Glutamatergic neuron (in vitro differentiated cells): ENCODE data around the gene B3GNT4. TPM values are rescaled to one million over a fixed set of nuclear protein-coding genes. Genes with fewer than 3 reads are reported as not detected.

Experiments
- DNase-seq: peaks from one replicate; pipeline ENCODE4 v3.0.0; 2022
- H3K27ac Mint-ChIP-seq: one replicate; pipeline ENCODE4 v1.8.0; 2020; ENCODE audit warnings: mild to moderate bottlenecking, mixed read lengths, inconsistent platforms; ENCODE audit not compliant: unreplicated experiment
- H3K27me3 Mint-ChIP-seq: one replicate; pipeline ENCODE4 v1.8.0; 2020; ENCODE audit warnings: mild to moderate bottlenecking, moderate library complexity, mixed read lengths, inconsistent platforms; ENCODE audit not compliant: unreplicated experiment
- H3K36me3 Mint-ChIP-seq: one replicate; pipeline ENCODE4 v1.8.0; 2020; ENCODE audit warnings: mild to moderate bottlenecking, mixed read lengths, inconsistent platforms; ENCODE audit not compliant: unreplicated experiment
- H3K4me1 Mint-ChIP-seq: one replicate; pipeline ENCODE4 v1.8.0; 2020; ENCODE audit warnings: mild to moderate bottlenecking, low read depth, mixed read lengths, inconsistent platforms; ENCODE audit not compliant: unreplicated experiment
- H3K4me3 Mint-ChIP-seq: one replicate; pipeline ENCODE4 v1.8.0; 2020; ENCODE audit warnings: mild to moderate bottlenecking, mixed read lengths, inconsistent platforms; ENCODE audit not compliant: unreplicated experiment
- H3K9me3 Mint-ChIP-seq: one replicate; pipeline ENCODE4 v1.8.0; 2020; ENCODE audit warnings: mild to moderate bottlenecking, moderate library complexity, mixed read lengths, inconsistent platforms; ENCODE audit not compliant: unreplicated experiment
- long read RNA-seq: library from polyadenylated mRNA; unstranded; transcript quantifications from one replicate; pipeline ENCODE4 v2.0.0, GENCODE V29; 2020; ENCODE audit not compliant: unreplicated experiment
- total RNA-seq: library from RNA; stranded (reverse); fragmentation: NEBNext Ultra II Directional; extraction: Animal tissue kit (Norgen Biotek cat#: 25700); gene quantifications from one replicate; pipeline ENCODE4 v1.2.1, GENCODE V29; 2021; ENCODE audit not compliant: unreplicated experiment
- TF ChIP-seq, protein P1 (sequence below): fragments of 200-600 bp; sonication (generic); IDR thresholded peaks from one replicate; pipeline ENCODE4 v1.5.0; 2021; ENCODE audit not compliant: partially characterized antibody, unreplicated experiment

B3GNT4 gene
- total RNA-seq, result 1.8 TPM
- long read RNA-seq, result 0 reads

DNA sequence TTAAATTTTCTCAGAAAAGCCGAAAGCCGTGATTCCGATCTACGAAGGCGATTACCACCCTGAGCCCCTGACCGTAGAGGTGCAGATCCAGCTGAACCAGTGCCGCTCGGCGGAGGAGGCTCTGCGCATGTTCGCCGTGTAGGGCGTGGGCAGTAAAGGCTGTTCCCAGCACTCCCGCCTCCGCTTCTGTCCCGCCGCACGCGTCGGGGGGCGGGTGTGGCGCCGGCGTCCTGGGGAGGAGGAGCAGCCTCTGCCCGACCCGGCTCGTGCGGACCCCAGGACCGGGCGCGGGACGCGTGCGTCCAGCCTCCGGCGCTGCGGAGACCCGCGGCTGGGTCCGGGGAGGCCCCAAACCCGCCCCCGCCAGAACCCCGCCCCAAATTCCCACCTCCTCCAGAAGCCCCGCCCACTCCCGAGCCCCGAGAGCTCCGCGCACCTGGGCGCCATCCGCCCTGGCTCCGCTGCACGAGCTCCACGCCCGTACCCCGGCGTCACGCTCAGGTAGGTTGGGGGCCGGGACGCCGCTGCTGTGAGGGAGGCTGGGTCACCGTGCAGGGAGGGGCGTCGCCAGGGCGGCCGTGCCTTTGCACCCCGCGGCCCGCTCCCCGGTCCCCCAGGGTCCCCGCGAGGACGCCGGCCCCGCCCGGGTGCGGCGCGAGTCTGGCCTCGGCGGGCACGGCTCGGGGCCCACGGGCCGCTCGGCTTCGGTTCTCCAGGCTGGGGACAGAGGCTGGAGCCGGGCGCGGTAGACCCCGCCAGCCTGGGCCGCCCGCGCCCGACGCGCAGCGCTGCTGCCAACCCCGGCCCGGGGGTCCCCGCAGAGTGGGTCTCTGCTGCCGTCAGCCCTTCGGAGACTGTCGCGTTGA lies at the start of gene B3GNT4:
TSS of gene B3GNT4 (plus strand) at position 409 of the 866 bp plus-strand sequence. CDS start 910 bp downstream, outside the sequence.
- Mint-ChIP-seq H3K4me3 (peak within 1 kb of the TSS; percentile 84), H3K9me3 (peaks cover 7% of the 10 kb centered on the region), H3K4me1 (peaks cover 2% of the 10 kb centered on the region), H3K27me3 (peaks cover 12% of the 10 kb centered on the region), H3K27ac (no peak within 1 kb of the TSS), H3K36me3 (peaks cover 9% of the 10 kb centered on the region)
- TF ChIP-seq, protein P1, sequence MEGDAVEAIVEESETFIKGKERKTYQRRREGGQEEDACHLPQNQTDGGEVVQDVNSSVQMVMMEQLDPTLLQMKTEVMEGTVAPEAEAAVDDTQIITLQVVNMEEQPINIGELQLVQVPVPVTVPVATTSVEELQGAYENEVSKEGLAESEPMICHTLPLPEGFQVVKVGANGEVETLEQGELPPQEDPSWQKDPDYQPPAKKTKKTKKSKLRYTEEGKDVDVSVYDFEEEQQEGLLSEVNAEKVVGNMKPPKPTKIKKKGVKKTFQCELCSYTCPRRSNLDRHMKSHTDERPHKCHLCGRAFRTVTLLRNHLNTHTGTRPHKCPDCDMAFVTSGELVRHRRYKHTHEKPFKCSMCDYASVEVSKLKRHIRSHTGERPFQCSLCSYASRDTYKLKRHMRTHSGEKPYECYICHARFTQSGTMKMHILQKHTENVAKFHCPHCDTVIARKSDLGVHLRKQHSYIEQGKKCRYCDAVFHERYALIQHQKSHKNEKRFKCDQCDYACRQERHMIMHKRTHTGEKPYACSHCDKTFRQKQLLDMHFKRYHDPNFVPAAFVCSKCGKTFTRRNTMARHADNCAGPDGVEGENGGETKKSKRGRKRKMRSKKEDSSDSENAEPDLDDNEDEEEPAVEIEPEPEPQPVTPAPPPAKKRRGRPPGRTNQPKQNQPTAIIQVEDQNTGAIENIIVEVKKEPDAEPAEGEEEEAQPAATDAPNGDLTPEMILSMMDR, result no peak
- DNase-seq, result peak; percentile 66

- Mint-ChIP-seq H3K4me1 (no peaks in the 10 kb centered on the region), H3K36me3 (no peaks in the 10 kb centered on the region), H3K9me3 (peaks cover 5% of the 10 kb centered on the region), H3K27me3 (peaks cover 1% of the 10 kb centered on the region), H3K27ac (no peak overlapping the region), H3K4me3 (no peak overlapping the region)
- no peak for DNase-seq
- TF ChIP-seq, protein P1, result no peak
Observed at GRCh38 chr12:122155705-122156104, 47.8 kb upstream of the B3GNT4 start.

GRCh38 chr12:122158700-122159285 lies 44.7 kb upstream of the B3GNT4 start:
- Mint-ChIP-seq H3K9me3 (peaks cover 5% of the 10 kb centered on the region), H3K36me3 (no peaks in the 10 kb centered on the region), H3K27me3 (peaks cover 3% of the 10 kb centered on the region), H3K4me1 (no peaks in the 10 kb centered on the region), H3K27ac (no peak overlapping the region), H3K4me3 (no peak overlapping the region)
- TF ChIP-seq, protein P1, result no peak
- no peak for DNase-seq

DNA sequence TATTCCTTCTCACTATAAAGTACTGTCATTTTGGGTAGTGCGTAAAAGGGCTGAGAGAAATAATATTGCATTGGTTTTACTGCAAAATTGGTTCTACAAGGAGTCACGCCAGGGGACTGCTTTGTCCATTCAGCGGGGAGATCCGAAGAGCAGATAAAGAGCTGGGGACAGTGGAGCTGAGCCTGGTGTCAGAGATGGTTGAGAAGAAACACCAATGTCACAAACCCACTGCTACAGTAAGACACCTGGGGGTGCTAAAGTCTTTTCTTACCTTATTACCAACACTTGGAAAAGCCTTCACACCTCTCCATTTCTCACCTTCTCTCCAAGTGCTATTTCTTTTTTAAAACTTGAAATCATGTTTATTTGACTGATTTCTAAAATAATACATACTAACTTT lies 43.6 kb upstream of the B3GNT4 start:
- Mint-ChIP-seq H3K27ac (no peak overlapping the region), H3K4me1 (no peaks in the 10 kb centered on the region), H3K9me3 (peaks cover 2% of the 10 kb centered on the region), H3K36me3 (no peaks in the 10 kb centered on the region), H3K4me3 (no peak overlapping the region), H3K27me3 (peaks cover 1% of the 10 kb centered on the region)
- TF ChIP-seq, protein P1, result no peak
- DNase-seq, result no peak

DNA sequence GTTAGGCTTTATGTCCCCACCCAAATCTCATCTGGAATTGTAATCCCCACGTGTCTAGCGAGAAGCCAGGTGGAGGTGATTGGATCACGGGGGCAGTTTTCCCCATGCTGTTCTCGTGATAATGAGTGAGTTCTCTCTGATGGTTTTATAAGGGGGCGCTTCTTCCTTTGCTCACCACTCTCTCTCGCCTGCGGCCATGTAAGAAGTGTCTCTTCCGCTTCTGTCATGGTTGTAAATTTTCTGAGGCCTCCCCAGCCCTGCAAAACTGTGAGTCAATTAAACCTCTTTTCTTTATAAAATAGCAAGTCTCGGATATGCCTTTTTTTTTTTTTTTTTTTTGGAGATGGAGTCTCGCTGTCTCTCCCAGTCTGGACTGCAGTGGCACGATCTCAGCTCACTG lies 42.7 kb upstream of the B3GNT4 start:
- Mint-ChIP-seq H3K27me3 (peaks cover 1% of the 10 kb centered on the region), H3K4me1 (no peaks in the 10 kb centered on the region), H3K9me3 (peaks cover 1% of the 10 kb centered on the region), H3K36me3 (no peaks in the 10 kb centered on the region), H3K4me3 (no peak overlapping the region), H3K27ac (no peak overlapping the region)
- DNase-seq, result no peak
- TF ChIP-seq, protein P1, result no peak
